Measurements from ENCODE around the gene MYL4.
"Not testable (repeated sequence)": the region's sequence is repeated elsewhere in the genome, so short reads cannot be mapped to it uniquely, and the experiment has no call there.

Gene MYL4

DNA sequence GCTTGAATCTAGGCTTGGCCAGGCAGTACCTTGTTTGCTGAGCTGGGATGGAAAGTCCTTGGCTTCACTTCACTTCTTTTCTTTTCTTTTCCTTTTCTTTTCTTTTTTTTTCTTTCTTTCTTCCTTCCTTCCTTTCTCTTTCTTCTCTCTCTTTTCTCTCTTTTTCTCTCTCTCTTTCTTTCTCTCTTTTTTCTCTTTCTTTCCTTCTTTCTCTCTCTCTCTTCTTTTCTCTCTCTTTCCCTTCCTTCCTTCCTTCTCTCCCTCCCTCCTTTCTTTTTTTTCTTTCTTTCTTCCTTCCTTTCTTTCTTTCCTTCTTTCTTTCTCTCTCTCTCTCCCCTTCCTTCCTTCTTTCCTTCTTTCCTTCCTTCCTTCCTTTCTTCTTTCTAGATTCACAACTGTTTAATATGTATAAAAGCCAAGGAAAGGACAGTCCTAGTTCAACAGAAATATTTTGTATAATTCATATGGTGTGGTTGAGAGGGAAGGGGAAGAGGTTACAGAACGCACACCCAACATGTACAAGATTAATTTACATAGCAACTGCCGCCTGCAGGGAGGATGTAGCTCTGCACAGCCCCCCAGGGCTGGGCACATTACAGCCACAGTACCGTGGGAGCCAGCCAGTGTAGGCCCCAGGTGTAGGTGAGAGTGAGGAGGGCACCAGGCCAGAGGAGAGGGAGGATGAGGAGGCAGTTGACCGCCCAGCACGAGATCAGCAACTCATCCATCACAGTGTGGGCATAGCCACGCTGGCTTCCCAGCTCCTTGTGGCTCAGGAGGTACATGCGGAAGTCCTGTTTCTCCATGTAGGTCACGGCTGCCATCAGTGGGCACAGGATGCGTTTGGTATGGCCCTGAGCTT lies 34.8 kb downstream of the MYL4 start:
- DNase-seq (ENCODE audit: low read depth in 2 of 2): no peak

DNA sequence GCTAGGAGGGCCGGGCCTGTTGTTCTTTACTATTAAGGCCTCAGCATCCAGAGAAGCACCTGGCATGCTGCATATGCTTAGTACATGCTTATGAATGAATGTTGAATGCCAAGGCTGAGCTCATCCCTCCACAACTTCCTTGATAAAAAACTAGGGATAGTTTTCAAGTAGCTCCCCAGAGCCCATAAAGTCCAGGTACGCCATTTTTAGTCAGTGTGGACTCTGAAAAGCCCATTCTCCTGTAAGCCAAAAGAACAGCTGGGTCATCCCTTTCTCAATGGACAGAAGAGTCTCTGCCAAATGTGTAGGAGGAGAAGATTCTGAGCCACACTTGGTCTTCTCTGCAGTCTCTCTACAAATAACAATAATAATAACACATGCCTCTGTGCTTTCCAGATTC lies 35.5 kb downstream of the MYL4 start:
- no peak for DNase-seq (ENCODE audit: low read depth in 2 of 2)

DNA sequence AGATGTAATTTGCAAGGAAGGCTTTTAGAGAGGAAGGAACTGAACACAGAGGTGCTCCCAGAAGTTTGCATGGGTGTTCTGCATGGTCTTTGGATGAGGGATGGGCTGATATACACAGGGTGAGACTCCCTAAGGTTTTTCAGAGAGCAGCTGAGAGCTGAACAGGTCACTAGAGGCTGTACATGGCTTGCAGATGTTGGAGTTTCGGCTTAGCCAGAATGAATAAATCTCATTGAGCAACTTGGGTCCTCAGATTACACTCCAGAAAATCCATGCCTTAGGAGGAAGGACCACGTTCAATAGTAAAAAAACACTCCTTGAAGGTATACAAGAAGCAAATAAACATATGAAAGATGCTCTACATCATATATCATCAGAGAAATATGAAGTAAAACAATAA lies 37.0 kb downstream of the MYL4 start:
- no peak for DNase-seq (ENCODE audit: low read depth in 2 of 2)

DNA sequence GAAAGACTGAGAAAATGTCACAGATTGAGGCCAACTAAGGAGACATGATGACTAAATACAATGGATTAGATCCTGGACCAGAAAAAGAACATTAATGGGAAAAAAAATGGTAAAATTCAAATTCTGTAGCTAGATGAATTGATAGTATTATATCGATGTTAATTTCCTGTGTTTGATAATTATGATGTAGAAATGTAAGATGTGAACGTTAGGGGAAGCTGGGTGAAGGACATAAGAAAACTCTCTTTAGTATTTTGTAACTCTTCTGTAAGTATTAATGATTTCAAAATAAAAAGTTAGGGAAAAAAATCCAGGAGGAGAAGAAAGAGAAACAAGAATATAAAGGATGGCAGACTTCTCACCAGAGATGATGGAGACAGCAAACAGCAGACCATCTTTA lies 41.7 kb downstream of the MYL4 start:
- DNase-seq (ENCODE audit: low read depth in 2 of 2): no peak

DNA sequence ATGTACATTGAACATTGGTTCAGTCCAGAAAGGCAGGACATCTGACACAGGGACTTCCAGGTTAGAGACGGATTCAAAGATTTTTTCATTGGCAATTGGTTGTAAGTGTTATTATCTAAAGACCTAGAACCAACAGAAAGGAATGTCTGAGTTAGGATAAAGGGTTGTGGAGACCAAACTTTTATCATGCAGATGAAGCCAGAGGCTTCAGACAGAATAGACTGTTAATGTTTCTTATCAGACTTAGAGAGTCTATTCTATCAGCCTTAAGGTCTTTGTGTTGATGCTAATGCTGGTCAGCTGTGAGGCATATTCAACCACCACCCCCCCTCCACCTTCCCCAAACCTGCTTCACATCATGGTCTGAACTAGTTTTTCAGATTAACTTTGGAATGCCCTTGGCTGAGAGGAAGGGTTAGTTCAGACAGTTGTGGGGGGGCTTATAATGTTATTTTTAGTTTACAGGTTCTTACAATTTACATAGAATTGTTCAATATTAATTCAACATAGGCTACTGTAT lies 42.3 kb downstream of the MYL4 start:
- no peak for DNase-seq (ENCODE audit: low read depth in 2 of 2)

DNA sequence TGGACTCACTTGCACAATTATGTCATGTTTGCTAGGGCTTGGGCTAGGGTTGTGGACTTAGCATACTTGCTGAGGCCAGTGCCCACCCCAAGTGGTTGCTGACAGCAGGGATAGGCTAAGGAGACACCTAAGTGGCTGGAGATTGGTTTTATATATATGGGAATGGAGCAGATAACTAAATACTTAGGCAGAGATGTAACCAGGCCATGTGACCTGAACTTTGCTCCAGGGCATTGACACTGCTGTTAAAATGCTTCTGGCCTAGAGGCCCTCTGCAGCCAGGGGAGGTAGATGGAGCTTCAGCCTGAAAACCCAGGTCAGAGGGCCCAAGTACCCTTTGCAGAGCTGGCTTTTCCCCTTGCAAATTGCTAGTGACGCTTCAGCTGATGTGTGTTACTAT lies 43.1 kb downstream of the MYL4 start:
- no peak for DNase-seq (ENCODE audit: low read depth in 2 of 2)

DNA sequence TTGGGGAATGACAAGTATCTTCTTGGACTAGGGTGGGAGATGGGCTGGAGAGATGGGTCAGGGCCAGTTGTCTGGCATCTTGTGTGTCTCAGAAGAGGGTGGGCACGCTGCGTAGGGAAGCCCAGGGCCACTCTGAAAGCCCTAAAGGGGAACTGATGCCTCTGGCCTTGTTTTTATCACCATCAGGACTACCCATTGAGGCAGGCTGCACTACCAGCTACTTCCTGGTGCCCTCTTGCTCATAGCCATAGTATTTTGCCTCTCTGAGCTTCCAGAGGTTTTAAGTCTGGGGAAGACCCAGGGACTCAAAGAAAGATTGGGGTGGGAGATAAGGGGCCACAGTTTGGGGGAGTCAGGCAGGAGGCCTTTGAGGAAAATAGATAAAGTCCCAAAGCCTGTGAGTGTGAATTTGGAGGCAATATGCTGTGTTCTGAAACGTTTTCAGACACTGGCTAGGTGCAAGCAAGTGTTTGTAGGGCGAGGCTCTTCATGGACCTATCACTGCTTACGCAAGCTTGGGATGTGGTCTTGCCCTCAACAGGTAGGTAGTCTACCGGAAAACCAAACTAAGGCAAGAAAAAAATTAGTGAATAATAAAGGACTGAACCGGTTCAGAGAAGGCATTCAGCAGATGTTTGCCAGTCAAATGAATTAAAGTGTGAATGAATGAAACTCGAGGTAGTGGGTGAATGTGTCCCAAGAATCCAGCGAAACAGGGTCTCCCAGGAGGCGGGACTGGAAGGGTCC lies 43.8 kb downstream of the MYL4 start:
- no peak for DNase-seq (ENCODE audit: low read depth in 2 of 2)

DNA sequence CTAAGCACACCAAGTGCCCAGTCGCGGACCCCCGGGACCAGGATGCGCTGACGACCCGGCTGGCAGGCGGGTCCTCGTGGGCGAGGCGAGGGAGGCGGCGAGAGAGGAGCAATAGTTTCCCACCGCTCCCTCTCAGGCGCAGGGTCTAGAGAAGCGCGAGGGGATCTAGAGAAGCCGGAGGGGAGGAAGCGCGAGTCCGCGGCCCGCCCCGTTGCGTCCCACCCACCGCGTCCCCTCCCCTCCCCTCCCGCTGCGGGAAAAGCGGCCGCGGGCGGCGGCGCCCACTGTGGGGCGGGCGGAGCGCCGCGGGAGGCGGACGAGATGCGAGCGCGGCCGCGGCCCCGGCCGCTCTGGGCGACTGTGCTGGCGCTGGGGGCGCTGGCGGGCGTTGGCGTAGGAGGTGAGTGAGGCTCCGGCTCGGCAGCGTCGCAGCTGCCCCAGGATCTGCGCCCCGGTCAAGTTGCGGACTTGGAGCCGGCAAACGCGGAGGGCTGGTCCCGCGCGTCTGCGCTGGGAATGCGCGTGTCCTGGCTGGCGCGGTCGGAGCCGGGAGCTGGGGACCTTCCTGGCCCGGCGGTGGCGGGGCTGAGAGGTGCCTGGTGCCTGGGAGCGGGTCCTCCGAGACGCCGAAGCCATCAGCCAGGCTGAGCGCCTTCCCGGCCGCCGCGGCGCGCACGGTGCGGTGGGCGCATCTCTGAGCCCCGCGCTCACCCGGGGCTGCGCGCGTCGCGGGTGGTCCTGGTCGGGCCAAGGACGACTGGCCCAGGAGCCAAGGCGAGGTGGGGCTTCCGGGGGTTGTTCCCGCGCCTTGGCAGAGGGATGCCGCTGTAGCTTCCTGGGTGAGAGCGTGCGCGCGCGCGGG lies 44.6 kb downstream of the MYL4 start, which contains the start of gene ITGB3:
Gene ITGB3, plus strand, starts transcription at position 287 of the 862 bp plus-strand sequence. Its CDS starts 35 bp downstream, at position 322.
- DNase-seq (ENCODE audit: low read depth in 2 of 2): peak; percentile 46 to 49

DNA sequence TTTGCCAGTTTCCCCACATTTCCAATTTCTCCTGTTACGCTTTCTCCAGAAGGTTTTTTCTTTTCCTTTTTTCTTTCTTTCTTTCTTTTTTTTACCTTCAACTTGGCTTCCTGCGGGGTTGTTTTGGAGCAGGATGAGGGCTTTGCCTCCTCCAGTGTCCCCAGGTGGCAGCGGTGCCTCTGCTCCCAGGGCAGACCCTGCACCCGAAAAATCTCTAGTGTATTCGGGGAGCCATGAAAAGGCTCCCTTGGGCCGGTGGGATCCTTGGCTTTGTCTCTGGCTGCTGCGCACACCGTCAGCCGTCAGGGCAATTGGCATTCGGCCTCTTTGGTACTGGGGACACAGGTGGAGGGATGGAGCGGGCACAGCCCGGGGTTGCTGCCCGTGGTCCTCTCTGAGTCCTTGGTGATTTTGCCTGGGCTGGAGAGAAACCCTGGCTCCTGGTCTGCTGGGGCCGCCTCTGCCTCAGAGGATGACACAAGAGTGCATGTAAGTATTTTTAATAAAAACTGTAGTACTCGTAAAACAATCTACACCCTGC lies 45.3 kb downstream of the MYL4 start:
- no peak for DNase-seq (ENCODE audit: low read depth in 2 of 2)

DNA sequence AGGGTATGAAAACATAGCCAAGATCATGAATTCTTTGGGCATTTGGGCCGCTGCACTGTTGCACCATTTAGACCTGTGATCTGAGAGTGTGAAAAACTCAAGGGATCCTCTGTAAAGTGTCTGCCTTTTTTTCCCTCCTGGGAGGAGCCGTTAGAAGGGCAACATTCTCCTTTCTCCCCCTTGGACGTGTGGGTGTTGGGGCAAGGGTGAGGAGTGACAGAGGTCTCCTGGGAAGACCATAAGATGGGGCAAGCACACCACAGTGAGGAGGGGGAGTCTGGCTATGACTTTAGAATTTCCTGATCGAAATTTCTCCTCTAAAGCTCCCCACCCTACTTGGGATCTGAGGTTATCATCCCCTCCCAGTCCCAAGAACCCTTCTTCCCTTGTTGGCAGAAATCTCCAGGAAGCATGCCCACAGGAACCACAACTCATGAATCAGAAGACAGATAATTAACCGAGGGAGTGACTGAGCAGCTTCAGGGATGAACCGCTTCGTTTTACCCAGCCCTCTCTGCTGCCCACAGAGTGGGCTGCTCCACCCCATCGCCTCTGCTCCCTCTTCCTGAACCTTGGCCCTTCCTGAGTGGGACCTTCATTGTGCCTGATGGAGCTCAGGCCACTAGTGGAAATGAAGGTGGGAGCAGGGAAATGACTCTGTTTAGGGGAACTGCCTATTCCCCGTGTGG lies 48.6 kb downstream of the MYL4 start:
- no peak for DNase-seq (ENCODE audit: low read depth in 2 of 2)

DNA sequence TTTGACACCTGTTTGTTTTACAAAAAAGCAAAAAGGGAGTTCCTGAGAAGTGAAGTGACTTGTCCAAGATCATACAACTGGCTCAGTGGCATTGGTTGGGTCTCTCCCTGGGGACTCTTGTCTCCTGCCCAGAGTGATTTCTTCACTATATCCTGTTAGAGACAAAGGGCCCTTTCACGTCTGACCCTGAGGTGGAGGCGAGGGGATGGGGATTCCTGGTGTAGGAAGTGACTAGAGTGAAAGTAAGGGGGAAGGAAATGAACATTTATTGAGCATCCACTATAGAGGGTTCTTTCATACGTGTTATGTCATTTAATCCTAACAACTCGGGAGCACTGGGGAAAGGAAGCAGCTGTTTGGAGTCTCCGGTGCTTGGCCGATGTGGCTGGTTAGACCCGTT lies 53.4 kb downstream of the MYL4 start:
- no peak for DNase-seq (ENCODE audit: low read depth in 2 of 2)

DNA sequence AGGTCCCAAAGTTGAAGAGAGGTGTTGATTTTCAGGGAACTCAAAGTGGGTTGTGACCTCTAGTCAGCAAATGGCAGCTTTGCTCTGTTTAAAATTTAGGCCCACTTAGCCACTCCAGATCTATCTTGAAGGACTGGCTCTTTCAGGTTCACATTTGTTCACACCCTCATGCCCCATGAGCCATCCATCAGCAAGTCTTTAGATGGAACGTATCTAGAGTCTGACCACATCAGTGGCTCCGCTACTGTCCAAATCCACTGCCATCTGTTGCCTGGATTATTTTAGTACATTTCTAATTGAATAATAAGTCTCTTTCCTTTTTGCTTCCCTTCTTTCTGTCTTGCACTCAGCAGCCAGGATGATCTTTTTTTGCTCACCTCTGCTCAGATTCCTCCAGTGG lies 55.0 kb downstream of the MYL4 start:
- no peak for DNase-seq (ENCODE audit: low read depth in 2 of 2)

DNA sequence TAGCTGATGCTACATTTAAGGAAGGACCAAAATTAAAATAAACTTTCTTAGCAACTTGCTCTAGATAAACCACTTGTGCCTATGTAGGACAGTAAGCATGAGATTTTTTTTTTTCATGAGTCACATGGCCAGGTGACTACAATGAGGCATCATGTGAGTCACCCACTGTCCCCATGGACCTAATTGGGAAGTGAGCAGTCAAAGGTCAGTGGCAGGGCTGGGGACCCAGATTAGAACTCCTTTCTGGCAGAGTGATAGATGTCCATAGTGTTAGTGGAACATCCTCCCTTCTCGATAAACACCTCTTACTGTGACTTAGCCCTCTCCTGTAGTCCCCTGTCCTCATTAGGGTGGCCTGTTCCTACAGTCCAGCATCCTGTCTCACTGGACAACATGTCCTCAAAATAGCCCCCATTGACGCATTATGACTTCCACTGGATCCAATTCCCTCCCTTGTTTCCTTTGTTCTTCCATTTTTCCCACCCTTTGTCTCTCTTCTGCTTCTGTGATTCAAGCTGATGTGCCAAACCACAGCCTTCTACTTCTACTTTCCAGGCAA lies 56.9 kb downstream of the MYL4 start:
- no peak for DNase-seq (ENCODE audit: low read depth in 2 of 2)

DNA sequence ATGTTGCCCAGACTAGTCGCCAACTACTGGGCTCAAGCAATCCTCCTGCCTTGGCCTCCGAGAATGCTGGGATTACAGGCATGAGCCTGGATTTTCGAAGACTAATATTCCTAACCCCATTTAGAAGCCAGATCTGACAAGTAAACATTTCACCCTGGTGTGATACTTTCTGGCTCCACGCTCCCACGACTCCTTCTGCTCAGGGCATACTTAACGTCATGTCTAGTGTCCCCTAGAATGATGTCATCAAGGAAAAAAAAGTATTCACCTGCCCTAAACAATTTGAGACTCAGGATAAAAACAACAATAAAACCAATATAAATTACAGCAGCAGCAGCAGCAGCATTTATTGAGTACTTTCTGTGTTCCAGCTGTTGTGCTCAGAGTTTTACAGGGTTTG lies 57.6 kb downstream of the MYL4 start:
- DNase-seq (ENCODE audit: low read depth in 2 of 2): no peak

DNA sequence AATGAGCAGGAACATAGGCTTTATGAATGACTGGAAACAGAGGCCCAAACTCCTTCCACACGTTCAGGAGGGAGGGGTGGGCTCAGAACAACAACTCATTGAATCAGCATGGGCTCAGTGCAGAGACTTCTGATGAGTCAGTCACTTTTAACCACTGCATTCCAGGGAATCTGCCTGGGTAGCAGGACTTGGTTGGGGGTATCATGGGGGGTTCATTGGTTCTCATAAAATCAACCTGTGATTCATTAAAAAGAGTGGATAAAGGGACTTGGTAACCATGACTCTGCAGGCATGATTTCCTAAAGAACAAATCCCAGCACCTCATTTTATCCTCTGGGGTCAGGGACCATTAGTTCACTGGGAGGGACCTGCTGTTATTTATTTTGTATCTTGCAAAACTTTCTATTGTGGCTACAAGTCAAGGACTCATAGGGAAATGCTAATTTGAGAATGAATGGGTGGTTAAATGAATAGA lies 58.2 kb downstream of the MYL4 start:
- DNase-seq (ENCODE audit: low read depth in 2 of 2): no peak

DNA sequence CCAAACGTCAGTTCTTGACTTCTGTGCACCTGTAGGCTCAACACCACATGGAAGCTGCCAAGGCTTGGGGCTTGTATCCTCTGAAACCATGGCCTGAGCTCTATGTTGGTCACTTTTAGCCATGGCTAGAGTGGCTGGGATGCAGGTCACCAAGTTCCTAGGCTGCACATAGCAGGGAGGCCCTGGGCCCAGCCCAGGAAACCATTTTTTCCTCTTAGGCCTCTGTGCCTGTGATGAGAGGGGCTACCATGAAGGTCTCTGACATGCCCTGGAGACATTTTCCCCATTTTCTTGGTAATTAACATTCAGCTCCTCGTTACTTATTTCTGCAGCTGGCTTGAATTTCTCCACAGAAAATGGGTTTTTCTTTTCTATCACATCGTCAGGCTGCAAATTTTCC lies 59.8 kb downstream of the MYL4 start:
- DNase-seq (ENCODE audit: low read depth in 2 of 2): not testable (repeated sequence)

DNA sequence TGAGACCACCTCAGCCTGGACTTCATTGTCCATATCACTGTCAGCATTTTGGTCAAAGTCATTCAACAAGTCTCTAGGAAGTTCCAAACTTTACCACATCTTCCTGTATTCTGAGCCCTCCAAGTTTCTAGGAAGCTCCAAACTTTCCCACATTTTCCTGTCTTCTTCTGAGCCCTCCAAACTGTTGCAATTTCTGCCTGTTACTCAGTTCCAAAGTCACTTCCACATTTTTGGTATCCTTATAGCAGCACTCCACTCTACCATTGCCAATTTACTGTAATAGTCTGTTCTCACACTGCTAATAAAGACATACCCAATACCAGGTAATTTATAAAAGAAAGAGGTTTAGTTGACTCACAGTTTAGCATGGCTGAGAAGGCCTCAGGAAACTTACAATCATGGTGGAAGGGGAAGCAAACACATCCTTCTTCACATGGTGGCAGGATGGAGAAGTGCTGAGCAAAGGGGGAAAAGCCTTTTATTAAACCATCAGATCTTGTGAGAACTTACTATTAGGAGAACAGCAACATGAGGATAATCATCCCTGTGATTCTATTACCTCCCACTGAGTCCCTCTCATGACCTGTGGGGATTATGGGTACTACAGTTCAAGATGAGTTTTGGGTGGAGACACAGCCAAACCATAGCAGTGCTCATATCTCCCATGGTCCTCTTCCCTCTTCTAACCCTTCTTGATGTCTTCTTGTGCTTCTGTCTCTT lies 60.6 kb downstream of the MYL4 start:
- not testable (repeated sequence) for DNase-seq (ENCODE audit: low read depth in 2 of 2)

DNA sequence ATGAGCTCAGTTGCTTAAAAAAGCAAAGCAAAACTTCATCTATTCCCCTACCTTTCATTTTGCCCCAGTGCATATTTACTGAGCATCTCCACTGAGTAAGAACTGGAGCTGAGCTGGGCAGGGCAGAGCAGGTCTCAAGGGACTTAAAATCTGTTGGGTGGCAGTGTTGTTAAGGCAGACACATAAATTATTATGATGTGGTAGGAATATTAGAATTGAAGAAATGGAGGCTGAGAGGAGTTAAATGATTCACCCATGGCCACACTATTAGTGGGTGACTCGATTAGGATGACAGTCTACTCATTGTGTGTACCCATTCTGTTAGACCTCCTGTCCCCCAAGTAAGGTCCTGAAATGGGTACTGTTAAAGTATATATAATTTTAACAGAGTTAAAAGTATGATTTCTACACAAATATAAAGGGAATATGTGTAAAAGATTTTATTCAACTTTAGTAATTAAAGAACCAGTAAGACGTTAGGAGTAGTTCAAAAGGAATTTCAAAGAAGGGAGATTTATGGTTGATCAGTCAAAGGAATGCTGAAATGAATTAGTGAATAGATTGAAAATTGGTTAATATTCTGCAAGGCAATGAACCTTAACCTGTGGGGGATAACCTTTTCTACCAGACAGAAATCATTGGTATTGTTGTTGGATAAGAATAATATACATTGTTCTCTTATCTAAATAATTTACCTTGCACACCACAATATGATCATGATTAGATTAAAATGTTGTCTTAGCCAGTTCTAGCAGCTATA lies 62.0 kb downstream of the MYL4 start:
- no peak for DNase-seq (ENCODE audit: low read depth in 2 of 2)

DNA sequence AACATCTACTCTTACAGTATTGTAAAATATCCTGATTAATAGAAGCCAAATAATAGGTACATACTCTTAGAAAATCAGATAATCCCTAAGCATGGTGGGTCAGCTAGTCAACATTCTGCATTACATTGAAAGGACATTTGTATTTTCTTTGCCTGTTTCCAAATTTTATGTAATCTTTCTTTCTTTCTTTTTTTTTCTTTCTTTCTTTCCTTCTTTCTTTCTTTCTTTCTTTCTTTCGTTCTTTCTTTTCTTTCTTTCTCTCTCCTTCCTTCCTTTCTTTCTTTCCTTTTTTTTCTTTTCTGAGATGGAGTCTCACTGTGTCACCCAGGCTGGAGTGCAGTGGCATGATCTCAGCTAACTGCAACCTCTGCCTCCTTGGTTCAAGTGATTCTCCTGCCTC lies 63.3 kb downstream of the MYL4 start:
- no peak for DNase-seq (ENCODE audit: low read depth in 2 of 2)

Measured in stimulated activated CD8-positive, alpha-beta memory T cell treated with anti-CD3 and anti-CD28 coated beads, Interleukin-15, amount 100 ng/mL, for 48 hours (primary cell).